ENCODE measurements around the gene ETS1.
A peak's percentile ranks its signal among the peaks of the same experiment; 100 is the strongest.
"Not testable (repeated sequence)": the region's sequence is repeated elsewhere in the genome, so short reads cannot be mapped to it uniquely, and the experiment has no call there.

The ETS1 gene

GRCh38 chr11:128467610-128468041, 119.7 kb downstream of the ETS1 start:
- peak in 3 of 51 donors; percentile 18 to 42 (median 27) for DNase-seq

- no peak for DNase-seq
These were observed 120.3 kb downstream of the ETS1 start for GRCh38 chr11:128467041-128467440.

DNA sequence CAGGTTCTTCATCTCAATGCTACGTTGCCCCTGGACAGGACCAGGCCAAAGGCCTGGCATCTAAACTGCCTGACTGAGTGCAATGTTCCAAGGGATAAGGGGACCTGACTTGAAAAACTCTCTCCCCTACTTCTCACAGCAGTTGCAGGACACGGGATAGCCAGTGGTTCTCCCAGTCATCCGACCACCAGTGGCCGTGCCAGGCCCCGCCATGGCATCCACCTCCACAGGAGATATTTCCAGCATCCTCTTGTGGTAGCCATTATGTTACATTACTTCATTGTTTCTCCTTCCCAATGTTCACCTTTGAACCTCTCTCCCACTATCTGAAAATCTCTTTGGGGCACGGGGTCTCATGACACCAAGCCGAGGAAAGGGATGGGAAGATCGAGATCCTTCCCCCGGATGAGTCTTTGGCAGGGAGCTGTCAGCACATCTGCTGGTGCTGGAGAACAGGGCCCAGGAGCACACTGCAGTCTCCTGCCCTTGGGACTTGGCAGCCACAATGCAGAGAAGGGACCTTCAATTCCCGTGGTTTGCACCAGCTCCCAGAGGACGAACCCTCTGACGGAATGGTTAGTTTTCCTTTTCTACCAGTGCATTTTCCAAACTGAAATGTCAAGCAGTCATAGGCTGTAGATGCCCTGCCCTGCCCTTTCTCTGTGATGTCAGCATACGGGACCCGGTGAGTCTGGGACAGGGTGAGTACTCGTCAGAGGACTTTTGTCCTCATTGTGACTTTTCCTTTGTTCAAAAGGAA, 121.2 kb downstream of the ETS1 start:
- no peak for DNase-seq

DNA sequence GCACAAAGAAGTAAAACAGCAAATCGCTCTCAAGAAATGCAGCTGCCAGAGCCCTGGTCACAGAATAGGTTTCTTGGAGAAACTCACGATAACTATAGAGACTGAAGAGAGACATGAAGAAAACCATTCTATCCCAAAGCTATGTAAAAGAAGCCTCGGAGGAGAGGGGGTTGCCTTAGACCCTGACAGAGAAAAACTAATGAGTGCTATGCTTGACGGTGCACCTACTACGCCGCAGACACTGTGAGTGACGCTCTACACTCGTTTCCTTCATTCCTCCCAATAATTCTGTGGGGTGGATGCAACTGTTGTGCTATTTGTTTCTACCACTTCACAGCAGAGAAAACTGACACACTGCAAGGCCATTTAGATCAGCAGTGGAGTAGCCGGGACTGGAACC, 121.8 kb downstream of the ETS1 start:
- no peak for DNase-seq

- no peak for DNase-seq
These were observed 122.4 kb downstream of the ETS1 start for GRCh38 chr11:128464878-128465450.

- no peak for DNase-seq
These were observed 123.4 kb downstream of the ETS1 start for GRCh38 chr11:128463979-128464378.

- DNase-seq, result no peak
These were observed 124.0 kb downstream of the ETS1 start for GRCh38 chr11:128463371-128463829.

GRCh38 chr11:128462922-128463321, 124.4 kb downstream of the ETS1 start:
- DNase-seq, result no peak

- no peak for DNase-seq
These were observed 125.2 kb downstream of the ETS1 start for GRCh38 chr11:128462189-128462588.

- no peak for DNase-seq
These were observed 129.0 kb downstream of the ETS1 start for GRCh38 chr11:128458321-128458720.

DNA sequence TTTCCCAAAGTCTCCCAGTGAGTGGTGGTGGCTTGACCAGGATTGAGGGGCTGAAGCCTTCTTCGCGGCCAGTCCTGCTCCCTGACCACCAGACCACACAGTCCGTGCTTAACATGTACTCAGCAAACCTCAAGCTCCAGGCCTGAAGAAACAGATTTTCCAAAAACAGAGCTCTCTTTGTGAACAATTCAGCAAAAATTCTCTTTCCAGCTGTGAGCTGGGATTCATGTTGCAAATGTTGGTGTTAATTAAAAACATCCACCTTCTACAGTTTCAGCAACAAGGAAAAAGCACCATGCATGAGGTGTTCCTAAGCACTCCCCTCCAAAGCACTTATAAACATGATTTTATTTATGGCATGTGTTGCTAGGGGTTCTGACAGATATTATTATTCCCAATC, 129.5 kb downstream of the ETS1 start:
- DNase-seq, result no peak

GRCh38 chr11:128456566-128457268, 130.6 kb downstream of the ETS1 start:
- no peak for DNase-seq

DNA sequence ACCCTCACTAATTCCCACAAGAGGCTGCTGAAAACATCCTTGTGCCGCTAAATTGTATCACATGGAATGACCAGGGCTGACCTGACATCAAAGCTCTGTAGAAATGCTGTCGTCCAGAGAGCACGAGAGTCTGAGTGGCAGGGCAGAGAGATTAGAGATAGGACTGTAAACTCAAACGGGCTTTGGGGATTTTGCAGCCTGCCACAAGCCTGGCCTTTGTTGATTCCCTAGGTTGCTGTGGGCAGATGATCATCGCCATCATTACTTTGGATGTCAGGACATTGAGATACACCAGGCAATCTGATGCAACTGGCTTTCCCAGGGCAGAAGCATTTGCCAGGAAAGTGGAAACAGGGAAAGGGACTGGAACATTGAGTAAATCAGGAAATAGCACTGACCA, 131.6 kb downstream of the ETS1 start:
- DNase-seq, result no peak

DNA sequence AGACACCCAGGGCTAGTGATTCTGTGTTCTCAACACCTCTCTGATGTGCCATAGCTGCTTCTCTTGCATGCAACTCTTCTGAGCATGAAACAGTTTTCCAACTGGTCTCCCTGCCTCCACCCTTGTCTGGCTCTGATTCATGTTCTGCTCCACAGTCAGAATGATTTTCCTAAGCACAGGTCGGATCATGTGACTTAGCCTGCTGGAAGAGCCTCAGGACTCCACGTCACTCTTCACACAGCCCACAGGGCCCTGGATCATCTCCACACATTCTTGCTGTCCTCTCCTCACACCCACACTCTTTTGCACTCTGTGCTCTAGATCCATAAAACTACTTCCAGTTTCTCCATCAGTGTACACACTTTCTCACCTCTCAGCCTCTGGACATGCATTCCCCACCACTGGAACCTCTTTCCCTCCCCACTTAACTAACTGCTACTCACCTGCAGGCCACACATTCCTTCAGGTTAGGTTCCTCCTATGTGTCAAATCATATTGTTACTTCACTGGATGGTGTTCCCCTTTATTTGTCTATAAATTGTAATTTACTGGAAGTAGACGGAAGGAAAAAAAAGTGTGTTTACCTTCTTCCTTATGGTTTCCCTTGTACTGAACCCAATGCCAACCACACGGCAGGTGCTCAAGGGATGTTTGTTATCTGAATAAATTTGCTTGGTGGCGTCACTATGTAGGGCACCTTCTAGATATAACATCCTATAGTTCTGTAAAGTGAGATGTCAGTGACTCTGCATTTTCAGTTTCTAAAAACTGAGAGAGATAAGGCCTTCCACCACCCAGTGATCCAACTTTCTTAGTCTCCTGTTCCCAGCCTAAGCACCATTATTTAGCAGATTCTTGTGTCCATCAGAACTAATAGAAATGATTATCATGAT, 133.7 kb downstream of the ETS1 start:
- peak in 1 of 51 donors; percentile 48 for DNase-seq

DNA sequence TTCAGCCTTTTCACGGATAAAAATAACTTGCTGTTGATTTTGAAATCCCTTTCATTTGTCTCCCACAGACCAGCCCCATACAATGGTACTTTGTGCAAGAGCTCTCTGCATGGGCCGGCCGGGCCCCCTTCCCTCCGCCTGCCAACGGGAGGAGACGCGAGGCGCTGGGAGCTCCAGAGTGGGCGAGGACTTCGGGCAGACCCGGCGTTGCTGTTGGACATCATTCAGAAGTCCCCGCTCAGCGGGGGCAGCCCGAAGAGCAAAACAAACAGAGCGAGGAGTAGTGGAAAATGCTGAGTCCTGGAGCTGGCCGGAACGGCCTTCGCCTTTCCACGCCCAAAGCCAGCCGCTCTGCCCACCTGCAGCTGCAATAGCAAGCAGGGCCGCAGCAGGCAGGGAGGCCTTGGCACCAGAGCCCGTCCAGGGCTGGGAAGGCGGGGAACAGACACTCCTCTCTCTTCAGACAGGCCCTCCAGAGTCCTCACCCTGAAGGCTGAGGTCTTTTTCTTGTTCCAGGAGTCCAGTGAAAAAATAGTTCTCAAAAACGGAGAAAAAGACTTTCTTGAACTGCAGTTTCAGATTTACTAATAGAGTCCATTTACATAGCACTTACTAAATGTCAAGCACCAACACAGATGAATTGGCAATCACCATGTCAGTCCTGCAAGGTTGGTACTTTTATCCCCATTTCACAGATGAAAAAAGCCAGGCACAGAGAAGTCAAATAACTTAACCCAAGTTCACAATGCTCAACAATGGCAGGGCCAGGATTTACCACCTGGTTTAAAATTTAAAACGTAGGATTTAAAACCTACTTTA, 135.5 kb downstream of the ETS1 start:
- DNase-seq, result peak in 48 of 51 donors; percentile 17 to 91 (median 64)

DNA sequence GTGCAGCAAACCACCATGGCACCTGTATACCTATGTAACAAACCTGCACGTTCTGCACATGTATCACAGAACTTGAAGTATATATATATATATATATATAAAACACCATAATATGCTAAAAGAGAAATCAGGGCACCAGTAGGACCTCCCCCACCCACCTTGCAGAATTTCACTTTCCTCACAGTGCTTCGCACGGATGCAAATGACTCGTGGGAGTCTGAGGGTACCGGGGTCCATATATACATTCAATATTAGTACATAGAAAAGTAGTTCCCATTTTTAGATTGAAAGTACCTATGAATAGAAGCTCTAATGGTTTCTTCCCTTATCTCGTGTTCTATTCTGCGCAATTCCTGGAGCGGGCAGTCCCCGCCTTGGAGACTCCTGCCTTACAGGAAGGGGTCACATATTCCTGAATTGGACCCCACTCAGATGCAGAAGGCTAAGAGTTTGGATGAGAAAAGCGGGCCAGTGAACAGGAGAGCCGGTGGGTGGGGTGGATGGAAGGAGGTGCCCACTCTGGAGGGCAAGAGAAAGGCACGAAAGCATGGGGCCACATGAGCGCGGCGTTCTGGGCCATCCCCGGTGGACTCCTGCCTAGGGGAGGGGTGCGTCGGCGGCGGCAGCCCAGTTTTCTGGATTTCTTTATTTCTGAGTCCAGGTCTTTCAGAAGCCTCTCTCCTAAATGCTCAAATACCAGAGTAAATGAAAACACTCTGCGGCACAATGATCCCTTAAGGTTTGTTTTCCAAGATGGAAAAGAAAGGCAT, 136.3 kb downstream of the ETS1 start:
- peak in 11 of 51 donors; percentile 11 to 56 (median 34) for DNase-seq

- not testable (repeated sequence) for DNase-seq
These were observed 136.9 kb downstream of the ETS1 start for GRCh38 chr11:128450425-128450824.

DNA sequence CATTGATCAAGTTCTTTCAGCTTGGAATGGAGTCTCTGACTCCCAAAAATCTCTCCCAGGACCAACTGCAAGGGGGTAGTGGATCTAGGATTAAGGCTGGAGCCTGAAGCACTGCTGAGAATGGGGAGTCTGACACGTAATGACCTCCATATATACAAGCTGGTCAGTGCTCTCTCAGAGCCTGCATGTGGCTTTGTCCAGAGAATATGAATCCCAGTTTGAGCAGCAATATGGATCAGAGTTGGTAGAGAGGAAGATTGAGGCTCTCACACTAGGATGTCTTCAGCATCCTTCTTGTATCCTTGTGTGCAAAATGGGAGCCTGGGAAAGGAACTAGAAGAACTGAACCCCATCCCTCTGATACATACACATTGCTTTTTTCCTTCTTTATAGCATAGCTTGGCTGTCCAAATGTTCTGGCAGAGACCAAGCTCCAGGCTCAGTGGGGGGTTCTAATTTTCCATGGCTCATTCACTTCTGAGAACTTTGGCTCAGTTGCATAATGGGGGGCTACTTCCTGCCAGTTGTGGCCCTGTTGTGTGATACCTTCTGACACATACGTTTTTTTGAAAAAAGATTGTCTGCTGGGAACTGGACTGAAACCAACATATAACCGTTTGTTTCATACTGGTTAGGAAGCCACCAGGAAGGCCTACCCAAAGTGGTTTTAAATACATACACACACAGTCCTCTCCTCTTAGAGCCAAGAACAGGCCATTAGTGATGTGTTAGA, 138.2 kb downstream of the ETS1 start:
- no peak for DNase-seq

Data from hypothalamus (tissue), 51 donors.